WTC11 (cell line): ENCODE data around the gene SEMA7A. TPM values are rescaled to one million over a fixed set of nuclear protein-coding genes. Genes with fewer than 3 reads are reported as not detected.

Source experiments
- ATAC-seq: fragments of 200-7000 bp; cut with Tn5 transposase; 2 replicates; pipeline ENCODE4 v1.10.0; 2021; ENCODE audit warnings: mild to moderate bottlenecking, moderate library complexity
- CTCF ChIA-PET: fragments of 300-600 bp; sonication (Branson Sonifier 250); formaldehyde crosslinking; loops from one replicate; lab custom pipeline; 2021; ENCODE audit warnings: antibody characterized with exemption; lab: Charles Lee
- POLR2A ChIA-PET: fragments of 350-600 bp; sonication (Branson Sonifier 250); formaldehyde crosslinking; loops from one replicate; lab custom pipeline; 2021; ENCODE audit warnings: antibody characterized with exemption; lab: Charles Lee
- DNase-seq: peaks from one replicate; pipeline ENCODE4 v3.0.0; 2021; ENCODE audit warnings: low spot score
- H3K27ac Mint-ChIP-seq: 2 replicates; pipeline ENCODE4 v1.8.0; 2021; ENCODE audit warnings: mixed read lengths
- H3K27me3 Mint-ChIP-seq: 2 replicates; pipeline ENCODE4 v1.8.0; 2021; ENCODE audit warnings: low read depth, mild to moderate bottlenecking, moderate library complexity, mixed read lengths
- H3K36me3 Mint-ChIP-seq: 2 replicates; pipeline ENCODE4 v1.8.0; 2021; ENCODE audit warnings: mixed read lengths
- H3K4me1 Mint-ChIP-seq: 2 replicates; pipeline ENCODE4 v1.8.0; 2022; ENCODE audit warnings: mixed read lengths
- H3K4me3 Mint-ChIP-seq: 2 replicates; pipeline ENCODE4 v1.8.0; 2021; ENCODE audit warnings: mild to moderate bottlenecking, moderate library complexity, mixed read lengths
- H3K9me3 Mint-ChIP-seq: 2 replicates; pipeline ENCODE4 v1.8.0; 2021; ENCODE audit warnings: mixed read lengths
- ARID4B ChIP-seq: sonication (generic); formaldehyde crosslinking; IDR thresholded peaks from 2 replicates; pipeline ENCODE4 v1.8.0; 2023; ENCODE audit warnings: missing genetic modification reagents, mild to moderate bottlenecking, borderline replicate concordance
- CDX4 ChIP-seq: fragments of 250-450 bp; sonication (Bioruptor Pico); IDR thresholded peaks from 2 replicates; pipeline ENCODE4 v1.9.0; 2021; ENCODE audit warnings: moderate library complexity, mild to moderate bottlenecking, inconsistent platforms, borderline replicate concordance
- CREM ChIP-seq: sonication (generic); formaldehyde crosslinking; IDR thresholded peaks from 2 replicates; pipeline ENCODE4 v1.8.1; 2022; ENCODE audit warnings: mild to moderate bottlenecking, missing genetic modification reagents, moderate library complexity
- GABPB1 ChIP-seq: sonication (generic); formaldehyde crosslinking; IDR thresholded peaks from 2 replicates; pipeline ENCODE4 v1.8.1; 2023; ENCODE audit warnings: mild to moderate bottlenecking, missing genetic modification reagents
- IRF1 ChIP-seq: sonication (generic); formaldehyde crosslinking; IDR thresholded peaks from 2 replicates; pipeline ENCODE4 v1.8.0; 2023; ENCODE audit warnings: missing genetic modification reagents
- NR3C1 ChIP-seq: sonication (generic); formaldehyde crosslinking; conservative IDR thresholded peaks from 2 replicates; pipeline ENCODE4 v1.8.1; 2023; ENCODE audit warnings: low read depth, mild to moderate bottlenecking, missing genetic modification reagents
- OVOL2 ChIP-seq: fragments of 250-450 bp; sonication (Bioruptor Pico); IDR thresholded peaks from 2 replicates; pipeline ENCODE4 v1.9.0; 2021; ENCODE audit warnings: mild to moderate bottlenecking, borderline replicate concordance
- SMAD3 ChIP-seq: sonication (generic); formaldehyde crosslinking; IDR thresholded peaks from 2 replicates; pipeline ENCODE4 v1.8.0; 2022; ENCODE audit warnings: missing genetic modification reagents, mild to moderate bottlenecking, borderline replicate concordance
- SOX15 ChIP-seq: fragments of 250-450 bp; sonication (Bioruptor Pico); IDR thresholded peaks from 2 replicates; pipeline ENCODE4 v1.9.0; 2021; ENCODE audit warnings: mild to moderate bottlenecking
- TCF7 ChIP-seq: sonication (generic); formaldehyde crosslinking; IDR thresholded peaks from 2 replicates; pipeline ENCODE4 v1.8.0; 2022; ENCODE audit warnings: mild to moderate bottlenecking, low read depth, missing genetic modification reagents, moderate library complexity
- TEAD1 ChIP-seq: sonication (generic); formaldehyde crosslinking; IDR thresholded peaks from 2 replicates; pipeline ENCODE4 v1.8.0; 2022; ENCODE audit warnings: mild to moderate bottlenecking, missing genetic modification reagents
- ZMAT4 ChIP-seq: fragments of 250-450 bp; sonication (Bioruptor Pico); IDR thresholded peaks from 2 replicates; pipeline ENCODE4 v1.9.0; 2021; ENCODE audit warnings: mild to moderate bottlenecking
- ZNF263 ChIP-seq: sonication (generic); formaldehyde crosslinking; IDR thresholded peaks from 2 replicates; pipeline ENCODE4 v1.8.1; 2022; ENCODE audit warnings: low read depth, mild to moderate bottlenecking, moderate library complexity, missing genetic modification reagents
- ZNF423 ChIP-seq: fragments of 250-450 bp; sonication (Bioruptor Pico); IDR thresholded peaks from 2 replicates; pipeline ENCODE4 v2.1.2; 2022; ENCODE audit warnings: mild to moderate bottlenecking, moderate library complexity
- total RNA-seq: library from RNA; stranded (reverse); gene quantifications from 3 replicates; pipeline ENCODE4 v1.2.3, GENCODE V29; 2021
- TF ChIP-seq, protein P1 (sequence below): sonication (generic); formaldehyde crosslinking; IDR thresholded peaks from 2 replicates; pipeline ENCODE4 v1.8.1; 2022; ENCODE audit warnings: mild to moderate bottlenecking, moderate library complexity, missing genetic modification reagents
- TF ChIP-seq, protein P2 (sequence below): sonication (generic); formaldehyde crosslinking; IDR thresholded peaks from 2 replicates; pipeline ENCODE4 v1.8.1; 2023; ENCODE audit warnings: mild to moderate bottlenecking, missing genetic modification reagents, borderline replicate concordance
- TF ChIP-seq, protein P3 (sequence below): fragments of 250-450 bp; sonication (Bioruptor Pico); IDR thresholded peaks from 2 replicates; pipeline ENCODE4 v1.8.0; 2021; ENCODE audit warnings: mild to moderate bottlenecking
- TF ChIP-seq, protein P4 (sequence below): sonication (generic); formaldehyde crosslinking; IDR thresholded peaks from 2 replicates; pipeline ENCODE4 v1.8.1; 2022; ENCODE audit warnings: low read depth, missing genetic modification reagents, borderline replicate concordance
- TF ChIP-seq, protein P5 (sequence below): sonication (generic); formaldehyde crosslinking; IDR thresholded peaks from 2 replicates; pipeline ENCODE4 v1.8.0; 2022; ENCODE audit warnings: missing genetic modification reagents

SEMA7A gene
- total RNA-seq, 1 experiment from 2014 or later, result 17.9 TPM

GRCh38 chr15:74431116-74431515 is 2.6 kb downstream of the SEMA7A start:
- Mint-ChIP-seq H3K4me1 (peaks cover 47% of the 10 kb centered on the region), H3K27me3 (peaks cover 29% of the 10 kb centered on the region), H3K9me3 (no peaks in the 10 kb centered on the region), H3K36me3 (no peaks in the 10 kb centered on the region), H3K4me3 (no peak overlapping the region), H3K27ac (no peak overlapping the region)
- ATAC-seq (no peak), DNase-seq (no peak)
- POLR2A ChIA-PET, result interaction anchor here (0.5 kb wide), 1 partner anchor 131 kb away, joined by 3 read pairs; no protein-coding TSS in a partner anchor
- TF ChIP-seq SOX15 (CRISPR knock-in tag), result no peak
- TF ChIP-seq IRF1, result no peak
- no peak for TF ChIP-seq CDX4 (CRISPR knock-in tag)
- TF ChIP-seq, protein P1, sequence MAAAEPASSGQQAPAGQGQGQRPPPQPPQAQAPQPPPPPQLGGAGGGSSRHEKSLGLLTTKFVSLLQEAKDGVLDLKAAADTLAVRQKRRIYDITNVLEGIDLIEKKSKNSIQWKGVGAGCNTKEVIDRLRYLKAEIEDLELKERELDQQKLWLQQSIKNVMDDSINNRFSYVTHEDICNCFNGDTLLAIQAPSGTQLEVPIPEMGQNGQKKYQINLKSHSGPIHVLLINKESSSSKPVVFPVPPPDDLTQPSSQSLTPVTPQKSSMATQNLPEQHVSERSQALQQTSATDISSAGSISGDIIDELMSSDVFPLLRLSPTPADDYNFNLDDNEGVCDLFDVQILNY (CRISPR knock-in tag), result no peak
- TF ChIP-seq ZNF423 (CRISPR knock-in tag), result no peak
- TF ChIP-seq, protein P2, sequence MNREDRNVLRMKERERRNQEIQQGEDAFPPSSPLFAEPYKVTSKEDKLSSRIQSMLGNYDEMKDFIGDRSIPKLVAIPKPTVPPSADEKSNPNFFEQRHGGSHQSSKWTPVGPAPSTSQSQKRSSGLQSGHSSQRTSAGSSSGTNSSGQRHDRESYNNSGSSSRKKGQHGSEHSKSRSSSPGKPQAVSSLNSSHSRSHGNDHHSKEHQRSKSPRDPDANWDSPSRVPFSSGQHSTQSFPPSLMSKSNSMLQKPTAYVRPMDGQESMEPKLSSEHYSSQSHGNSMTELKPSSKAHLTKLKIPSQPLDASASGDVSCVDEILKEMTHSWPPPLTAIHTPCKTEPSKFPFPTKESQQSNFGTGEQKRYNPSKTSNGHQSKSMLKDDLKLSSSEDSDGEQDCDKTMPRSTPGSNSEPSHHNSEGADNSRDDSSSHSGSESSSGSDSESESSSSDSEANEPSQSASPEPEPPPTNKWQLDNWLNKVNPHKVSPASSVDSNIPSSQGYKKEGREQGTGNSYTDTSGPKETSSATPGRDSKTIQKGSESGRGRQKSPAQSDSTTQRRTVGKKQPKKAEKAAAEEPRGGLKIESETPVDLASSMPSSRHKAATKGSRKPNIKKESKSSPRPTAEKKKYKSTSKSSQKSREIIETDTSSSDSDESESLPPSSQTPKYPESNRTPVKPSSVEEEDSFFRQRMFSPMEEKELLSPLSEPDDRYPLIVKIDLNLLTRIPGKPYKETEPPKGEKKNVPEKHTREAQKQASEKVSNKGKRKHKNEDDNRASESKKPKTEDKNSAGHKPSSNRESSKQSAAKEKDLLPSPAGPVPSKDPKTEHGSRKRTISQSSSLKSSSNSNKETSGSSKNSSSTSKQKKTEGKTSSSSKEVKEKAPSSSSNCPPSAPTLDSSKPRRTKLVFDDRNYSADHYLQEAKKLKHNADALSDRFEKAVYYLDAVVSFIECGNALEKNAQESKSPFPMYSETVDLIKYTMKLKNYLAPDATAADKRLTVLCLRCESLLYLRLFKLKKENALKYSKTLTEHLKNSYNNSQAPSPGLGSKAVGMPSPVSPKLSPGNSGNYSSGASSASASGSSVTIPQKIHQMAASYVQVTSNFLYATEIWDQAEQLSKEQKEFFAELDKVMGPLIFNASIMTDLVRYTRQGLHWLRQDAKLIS (CRISPR knock-in tag), result no peak
- no peak for TF ChIP-seq NR3C1
- TF ChIP-seq ARID4B (CRISPR knock-in tag), result no peak
- TF ChIP-seq, protein P3, sequence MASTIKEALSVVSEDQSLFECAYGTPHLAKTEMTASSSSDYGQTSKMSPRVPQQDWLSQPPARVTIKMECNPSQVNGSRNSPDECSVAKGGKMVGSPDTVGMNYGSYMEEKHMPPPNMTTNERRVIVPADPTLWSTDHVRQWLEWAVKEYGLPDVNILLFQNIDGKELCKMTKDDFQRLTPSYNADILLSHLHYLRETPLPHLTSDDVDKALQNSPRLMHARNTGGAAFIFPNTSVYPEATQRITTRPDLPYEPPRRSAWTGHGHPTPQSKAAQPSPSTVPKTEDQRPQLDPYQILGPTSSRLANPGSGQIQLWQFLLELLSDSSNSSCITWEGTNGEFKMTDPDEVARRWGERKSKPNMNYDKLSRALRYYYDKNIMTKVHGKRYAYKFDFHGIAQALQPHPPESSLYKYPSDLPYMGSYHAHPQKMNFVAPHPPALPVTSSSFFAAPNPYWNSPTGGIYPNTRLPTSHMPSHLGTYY, result no peak
- TF ChIP-seq ZNF263 (CRISPR knock-in tag), result no peak
- TF ChIP-seq TEAD1 (CRISPR knock-in tag), result no peak
- TF ChIP-seq GABPB1 (CRISPR knock-in tag), result no peak
- no peak for TF ChIP-seq SMAD3
- TF ChIP-seq, protein P4, sequence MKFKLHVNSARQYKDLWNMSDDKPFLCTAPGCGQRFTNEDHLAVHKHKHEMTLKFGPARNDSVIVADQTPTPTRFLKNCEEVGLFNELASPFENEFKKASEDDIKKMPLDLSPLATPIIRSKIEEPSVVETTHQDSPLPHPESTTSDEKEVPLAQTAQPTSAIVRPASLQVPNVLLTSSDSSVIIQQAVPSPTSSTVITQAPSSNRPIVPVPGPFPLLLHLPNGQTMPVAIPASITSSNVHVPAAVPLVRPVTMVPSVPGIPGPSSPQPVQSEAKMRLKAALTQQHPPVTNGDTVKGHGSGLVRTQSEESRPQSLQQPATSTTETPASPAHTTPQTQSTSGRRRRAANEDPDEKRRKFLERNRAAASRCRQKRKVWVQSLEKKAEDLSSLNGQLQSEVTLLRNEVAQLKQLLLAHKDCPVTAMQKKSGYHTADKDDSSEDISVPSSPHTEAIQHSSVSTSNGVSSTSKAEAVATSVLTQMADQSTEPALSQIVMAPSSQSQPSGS (CRISPR knock-in tag), result no peak
- TF ChIP-seq, protein P5, sequence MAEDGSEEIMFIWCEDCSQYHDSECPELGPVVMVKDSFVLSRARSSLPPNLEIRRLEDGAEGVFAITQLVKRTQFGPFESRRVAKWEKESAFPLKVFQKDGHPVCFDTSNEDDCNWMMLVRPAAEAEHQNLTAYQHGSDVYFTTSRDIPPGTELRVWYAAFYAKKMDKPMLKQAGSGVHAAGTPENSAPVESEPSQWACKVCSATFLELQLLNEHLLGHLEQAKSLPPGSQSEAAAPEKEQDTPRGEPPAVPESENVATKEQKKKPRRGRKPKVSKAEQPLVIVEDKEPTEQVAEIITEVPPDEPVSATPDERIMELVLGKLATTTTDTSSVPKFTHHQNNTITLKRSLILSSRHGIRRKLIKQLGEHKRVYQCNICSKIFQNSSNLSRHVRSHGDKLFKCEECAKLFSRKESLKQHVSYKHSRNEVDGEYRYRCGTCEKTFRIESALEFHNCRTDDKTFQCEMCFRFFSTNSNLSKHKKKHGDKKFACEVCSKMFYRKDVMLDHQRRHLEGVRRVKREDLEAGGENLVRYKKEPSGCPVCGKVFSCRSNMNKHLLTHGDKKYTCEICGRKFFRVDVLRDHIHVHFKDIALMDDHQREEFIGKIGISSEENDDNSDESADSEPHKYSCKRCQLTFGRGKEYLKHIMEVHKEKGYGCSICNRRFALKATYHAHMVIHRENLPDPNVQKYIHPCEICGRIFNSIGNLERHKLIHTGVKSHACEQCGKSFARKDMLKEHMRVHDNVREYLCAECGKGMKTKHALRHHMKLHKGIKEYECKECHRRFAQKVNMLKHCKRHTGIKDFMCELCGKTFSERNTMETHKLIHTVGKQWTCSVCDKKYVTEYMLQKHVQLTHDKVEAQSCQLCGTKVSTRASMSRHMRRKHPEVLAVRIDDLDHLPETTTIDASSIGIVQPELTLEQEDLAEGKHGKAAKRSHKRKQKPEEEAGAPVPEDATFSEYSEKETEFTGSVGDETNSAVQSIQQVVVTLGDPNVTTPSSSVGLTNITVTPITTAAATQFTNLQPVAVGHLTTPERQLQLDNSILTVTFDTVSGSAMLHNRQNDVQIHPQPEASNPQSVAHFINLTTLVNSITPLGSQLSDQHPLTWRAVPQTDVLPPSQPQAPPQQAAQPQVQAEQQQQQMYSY, result no peak
- TF ChIP-seq OVOL2 (CRISPR knock-in tag), result no peak
- no peak for TF ChIP-seq ZMAT4 (CRISPR knock-in tag)
- no peak for TF ChIP-seq CREM (CRISPR knock-in tag)
- TF ChIP-seq TCF7 (CRISPR knock-in tag), result no peak
- CTCF ChIA-PET, result interaction anchor here (0.6 to 5.6 kb wide), 4 partner anchors 49 to 522 kb away, joined by 3 to 29 read pairs (median 12); no protein-coding TSS in a partner anchor
